ENCODE results near the gene ZNF467.

Gene ZNF467

GRCh38 chr7:149736478-149737360, 36.7 kb downstream of the ZNF467 start:
- no peak for DNase-seq

GRCh38 chr7:149735779-149736477, 37.5 kb downstream of the ZNF467 start:
- no peak for DNase-seq

DNA sequence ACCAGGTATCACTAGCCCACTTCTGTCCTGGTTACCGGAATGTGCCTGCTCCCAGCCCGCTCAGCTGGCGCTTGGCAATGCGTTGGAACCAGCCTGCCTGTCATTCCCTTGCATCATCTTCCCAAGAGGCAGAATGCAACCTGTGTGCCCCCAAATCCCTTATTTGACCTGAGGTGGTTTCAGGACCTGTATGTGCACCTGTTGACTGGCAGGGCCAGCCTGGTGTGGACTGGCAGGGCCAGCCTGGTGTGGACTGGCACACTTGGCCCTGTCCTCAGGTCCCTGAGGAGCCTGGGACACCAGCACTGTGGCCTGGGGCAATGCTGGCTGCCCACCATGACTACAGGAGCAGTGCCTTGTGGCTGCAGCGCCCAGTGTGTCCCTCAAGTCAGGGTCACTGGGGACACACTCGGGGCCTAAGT, 38.2 kb downstream of the ZNF467 start:
- DNase-seq = no peak

- DNase-seq = no peak
Observed at GRCh38 chr7:149734791-149735075, 38.7 kb downstream of the ZNF467 start.

DNA sequence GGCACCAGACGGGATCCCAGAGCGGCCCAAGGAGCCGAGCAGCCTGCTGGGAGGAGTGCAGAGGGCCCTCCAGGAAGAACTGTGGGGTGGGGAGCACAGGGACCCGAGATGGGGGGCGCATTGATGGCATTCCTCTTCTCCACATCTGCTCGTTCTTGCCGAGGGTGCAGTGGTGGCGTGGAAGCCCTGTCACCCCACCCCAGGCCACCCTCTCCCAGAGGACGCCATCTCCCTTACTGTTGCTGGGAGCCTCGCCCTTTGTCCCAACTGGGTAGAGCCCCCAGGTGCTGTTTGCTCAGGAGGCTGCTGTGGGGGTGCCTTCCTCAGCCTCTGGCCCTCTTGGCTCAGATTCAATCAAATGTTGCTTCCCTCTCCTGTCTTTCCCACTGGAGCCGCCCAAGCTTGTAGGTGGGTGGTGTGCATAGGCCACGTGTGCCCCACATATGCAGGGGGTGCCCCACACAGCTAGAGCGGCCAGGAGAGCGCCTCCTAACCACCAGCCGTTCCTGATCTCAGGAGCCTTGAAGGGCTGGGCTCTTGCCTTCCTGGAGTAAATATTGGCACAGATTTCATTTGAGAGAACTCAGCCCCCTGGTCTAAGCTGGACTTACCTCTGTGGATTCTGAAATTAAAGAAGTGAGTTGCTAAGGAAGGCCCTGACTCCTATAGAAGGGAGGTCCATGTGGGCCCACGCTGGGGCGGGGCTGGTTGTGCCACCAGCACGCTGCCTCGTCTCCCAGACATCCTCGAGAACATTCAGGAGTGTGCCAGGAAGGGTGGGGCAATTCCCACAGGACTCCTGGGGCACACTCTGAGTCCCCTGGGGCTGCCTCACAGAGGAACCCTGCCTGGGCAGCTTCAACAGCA, 39.2 kb downstream of the ZNF467 start:
- no peak for DNase-seq

- no peak for DNase-seq
Observed at GRCh38 chr7:149733131-149733923, 40.1 kb downstream of the ZNF467 start.

DNA sequence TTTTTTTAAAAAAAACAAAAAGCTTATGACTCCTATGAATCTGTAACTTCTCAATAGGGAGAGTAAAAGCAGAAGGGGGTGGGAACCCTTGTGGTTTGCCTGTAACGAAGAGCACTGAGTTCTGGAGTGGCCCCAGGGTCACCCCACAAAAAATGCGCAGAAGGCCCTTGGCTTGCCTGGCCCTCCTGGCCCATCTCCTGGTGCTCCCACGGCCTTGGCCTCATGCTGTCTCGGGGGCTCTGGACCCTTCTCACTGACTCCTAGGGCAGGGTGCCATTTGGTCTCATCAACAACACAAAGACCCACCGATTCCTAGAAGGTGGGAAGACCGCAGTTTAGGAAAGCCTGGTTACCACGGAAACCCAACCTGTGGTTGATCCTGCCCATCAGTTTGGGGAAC, 40.8 kb downstream of the ZNF467 start:
- no peak for DNase-seq

DNA sequence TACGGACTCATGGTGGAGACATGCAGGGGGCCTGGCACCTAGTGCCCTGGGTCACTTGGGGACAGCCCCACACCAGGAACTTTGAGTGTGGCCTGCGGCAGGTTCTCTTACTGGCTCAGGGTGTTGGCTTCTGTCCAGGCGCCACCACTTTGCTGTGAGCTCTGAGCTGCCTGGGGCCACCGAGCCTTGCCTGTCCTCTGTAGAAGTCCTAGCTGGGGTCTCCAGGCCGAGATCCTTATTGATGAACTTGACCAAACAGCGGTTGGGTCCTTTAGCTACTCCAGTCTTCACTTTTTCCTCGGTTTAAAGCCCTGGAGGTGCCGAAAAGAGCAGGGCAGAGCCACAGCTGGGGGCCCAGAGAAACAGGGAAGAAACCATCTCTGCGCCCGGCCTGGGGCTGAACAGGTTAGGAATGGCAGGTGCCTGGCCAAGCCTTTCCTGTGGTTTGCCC, 41.3 kb downstream of the ZNF467 start:
- DNase-seq = no peak

DNA sequence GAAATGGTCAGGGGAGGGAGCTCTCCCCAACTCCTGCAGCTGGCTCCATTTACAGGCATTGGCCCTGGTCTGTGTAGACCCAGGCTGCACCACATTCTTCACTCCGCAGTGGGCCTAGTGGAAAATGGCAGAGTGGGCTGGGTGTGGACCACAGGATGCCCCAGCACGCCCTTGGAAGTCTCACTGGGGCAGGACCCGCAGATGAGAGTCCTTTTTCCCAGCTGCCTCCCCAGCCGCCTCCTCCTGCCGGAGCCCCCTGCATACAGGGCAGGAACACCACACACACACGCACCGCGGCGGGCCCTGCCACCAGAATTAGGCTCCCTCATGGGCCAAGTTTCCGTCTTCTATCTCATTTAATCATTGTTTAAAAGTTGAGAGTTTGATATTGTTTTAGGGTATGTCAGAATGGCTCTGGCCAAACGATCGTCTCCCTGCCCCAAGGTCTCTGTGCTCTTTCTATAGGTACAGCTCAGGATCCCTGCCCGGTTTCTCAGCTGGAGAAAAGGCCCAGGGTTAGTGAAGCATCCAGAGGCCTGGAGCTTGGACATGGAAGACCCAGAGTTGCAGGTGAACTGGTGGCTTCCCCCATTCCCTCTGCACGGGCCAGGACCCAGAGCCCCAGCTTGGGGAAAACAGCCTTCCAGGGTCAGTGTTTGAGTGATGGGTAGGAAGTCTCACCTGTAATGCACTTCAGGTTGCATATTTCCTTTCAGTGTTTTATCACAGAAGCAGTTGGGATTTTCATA, 42.0 kb downstream of the ZNF467 start:
- DNase-seq = no peak

GRCh38 chr7:149729983-149730801, 43.2 kb downstream of the ZNF467 start:
- DNase-seq = no peak

DNA sequence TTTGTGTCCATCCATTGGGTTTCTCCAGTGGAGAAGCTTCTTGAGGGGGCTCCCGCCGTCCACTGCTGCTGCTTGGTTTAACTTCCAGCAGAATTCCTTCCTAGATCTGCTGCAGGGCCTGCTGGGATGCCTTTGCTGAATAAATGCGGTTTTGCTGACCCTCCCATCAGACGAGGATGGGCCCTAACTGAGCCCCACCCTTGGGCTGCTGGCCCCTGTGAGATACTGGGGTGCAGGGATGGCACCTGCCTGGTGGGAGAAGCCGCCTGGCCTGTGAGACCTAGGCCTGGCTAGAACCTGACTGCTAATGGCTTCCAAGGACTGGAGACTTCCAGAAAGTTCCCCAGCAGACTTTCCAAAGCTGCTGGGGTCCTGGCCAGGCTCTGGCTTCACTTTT, 43.8 kb downstream of the ZNF467 start:
- DNase-seq = no peak

DNA sequence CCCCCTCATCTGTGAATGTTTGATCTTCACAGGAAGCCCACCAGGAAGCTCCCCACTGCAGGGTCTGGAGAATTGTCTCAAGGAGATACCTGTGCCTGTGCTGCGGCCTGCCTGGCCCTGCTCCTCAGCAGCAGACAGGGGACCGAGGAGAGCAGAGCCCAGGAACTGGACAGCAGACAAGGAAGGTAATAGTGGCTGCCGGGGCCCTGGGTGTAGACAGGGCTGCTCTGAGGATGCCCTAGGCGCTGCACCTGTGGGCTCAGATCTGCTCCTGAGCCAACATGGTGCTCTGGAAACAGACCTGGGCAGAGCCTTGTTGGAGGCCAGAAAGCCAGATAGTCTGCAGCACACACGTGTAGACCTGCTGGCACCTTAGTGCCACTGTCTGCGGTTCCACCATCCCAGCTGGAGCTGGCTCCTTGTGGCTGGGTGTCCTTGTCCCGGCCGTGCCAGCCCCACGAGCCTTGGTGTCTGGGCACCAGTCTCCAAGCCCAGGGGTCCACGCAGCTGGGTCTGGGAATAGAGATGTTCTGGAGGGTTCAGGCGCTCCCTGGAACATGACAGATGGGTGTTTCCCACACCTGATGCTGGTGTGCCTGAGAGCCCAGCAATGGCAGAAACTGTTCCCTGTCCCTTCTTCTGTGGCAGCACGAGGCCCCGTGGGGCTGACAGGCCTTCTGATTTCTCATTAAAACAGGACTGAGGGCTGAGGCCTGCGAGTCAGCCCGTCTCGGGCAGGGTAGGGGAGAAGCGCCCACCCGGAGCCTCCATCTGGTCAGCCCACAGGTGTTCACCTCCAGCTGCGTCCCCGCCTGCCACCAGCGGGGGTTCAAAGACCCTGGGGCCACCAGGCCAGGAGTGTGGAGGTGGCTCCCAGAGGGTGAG, 44.7 kb downstream of the ZNF467 start:
- DNase-seq = no peak

GRCh38 chr7:149727899-149728476, 45.4 kb downstream of the ZNF467 start:
- no peak for DNase-seq

GRCh38 chr7:149727053-149727898, 46.1 kb downstream of the ZNF467 start:
- DNase-seq = no peak

DNA sequence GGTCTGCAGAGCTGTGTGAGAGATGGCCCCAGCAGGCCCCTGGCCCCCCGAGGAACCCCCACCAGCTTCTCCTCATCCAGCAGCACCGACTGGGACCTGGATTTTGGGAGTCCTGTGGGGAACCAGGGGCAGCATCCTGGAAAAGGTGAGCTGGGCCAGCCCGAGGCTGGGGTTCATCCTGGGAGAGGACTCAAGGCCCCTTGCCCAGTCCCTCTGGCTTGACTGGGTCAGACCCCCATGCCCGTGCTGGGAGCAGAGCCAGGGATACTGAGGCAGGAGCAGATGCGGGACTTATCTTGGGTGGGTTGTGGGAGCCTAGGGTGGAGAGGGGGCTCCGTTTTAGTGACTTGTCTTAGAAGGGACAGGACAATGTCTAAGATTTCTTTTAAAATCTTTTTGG, 47.5 kb downstream of the ZNF467 start:
- no peak for DNase-seq

- DNase-seq = no peak
Observed at GRCh38 chr7:149725426-149725821, 48.0 kb downstream of the ZNF467 start.

DNA sequence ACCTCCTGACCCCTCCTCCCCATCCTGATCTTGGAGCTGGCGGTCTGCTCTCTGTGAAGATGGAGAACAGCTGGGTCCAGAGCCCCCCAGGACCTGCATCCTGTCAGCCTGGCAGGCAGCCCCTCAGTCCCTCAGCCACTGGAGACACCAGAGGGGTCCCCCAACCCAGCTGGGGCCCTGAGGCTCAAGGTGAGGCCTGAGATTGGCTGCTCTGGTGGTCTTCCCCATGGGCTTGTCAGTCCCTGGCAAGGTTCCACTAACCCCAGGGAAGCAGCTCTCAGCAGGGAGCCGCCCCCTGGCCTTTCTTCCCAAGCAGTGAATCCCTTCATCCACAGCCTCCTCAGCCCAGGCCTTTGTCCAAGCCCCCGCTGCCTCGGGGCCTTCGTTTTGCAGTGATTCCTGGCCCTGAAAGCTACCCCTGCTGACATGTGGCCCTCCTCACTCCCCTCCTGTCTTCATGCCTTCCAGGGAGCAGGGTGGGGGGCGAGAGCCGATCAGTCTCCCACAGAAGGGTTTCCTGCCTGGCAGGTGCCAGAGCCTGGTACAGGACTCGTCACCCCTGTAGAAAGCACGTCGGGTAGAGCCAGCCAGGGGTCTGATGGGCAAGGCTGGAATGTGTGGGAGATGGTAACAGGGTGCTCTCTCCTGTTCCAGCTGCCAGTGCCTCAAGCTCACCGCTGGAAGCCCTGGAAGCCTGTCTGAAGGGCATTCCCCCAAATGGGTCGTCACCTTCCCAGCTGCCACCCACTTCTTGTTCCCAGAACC, 48.5 kb downstream of the ZNF467 start:
- no peak for DNase-seq

Measured in CD4-positive, alpha-beta T cell treated with Interleukin-10 for 1 hour (primary cell).